ENCODE data around the gene CPLX1.

Gene CPLX1

GRCh38 chr4:867526-868250 is 41.8 kb upstream of the CPLX1 start:
- TF ChIP-seq CEBPB (IDR thresholded peaks at IDR 0.05) (no peak), YY1 (IDR thresholded peaks at IDR 0.05; ENCODE audit: low read depth) (no peak), REST (IDR thresholded peaks at IDR 0.05; ENCODE audit: low read depth) (no peak), TEAD4 (IDR thresholded peaks at IDR 0.05) (no peak), USF1 (IDR thresholded peaks at IDR 0.05) (no peak), CREB1 (IDR thresholded peaks at IDR 0.05; ENCODE audit: low read depth) (no peak), TCF12 (IDR thresholded peaks at IDR 0.05; ENCODE audit: low read depth) (no peak), ZBTB7A (IDR thresholded peaks at IDR 0.05; ENCODE audit: low read depth) (no peak), NFIC (IDR thresholded peaks at IDR 0.05) (no peak), EGR1 (IDR thresholded peaks at IDR 0.05) (no peak), MAX (IDR thresholded peaks at IDR 0.05) (no peak), RAD21 (IDR thresholded peaks at IDR 0.05; ENCODE audit: low read depth) (no peak), TAF1 (IDR thresholded peaks at IDR 0.05; ENCODE audit: low read depth) (no peak), EP300 (IDR thresholded peaks at IDR 0.05; ENCODE audit: borderline replicate concordance) (no peak)

- TF ChIP-seq TAF1 (IDR thresholded peaks at IDR 0.05; ENCODE audit: low read depth) (no peak), REST (IDR thresholded peaks at IDR 0.05; ENCODE audit: low read depth) (no peak), MAX (IDR thresholded peaks at IDR 0.05) (no peak), YY1 (IDR thresholded peaks at IDR 0.05; ENCODE audit: low read depth) (no peak), EP300 (IDR thresholded peaks at IDR 0.05; ENCODE audit: borderline replicate concordance) (no peak), NFIC (IDR thresholded peaks at IDR 0.05) (no peak), EGR1 (IDR thresholded peaks at IDR 0.05) (no peak), CEBPB (IDR thresholded peaks at IDR 0.05) (no peak), RAD21 (IDR thresholded peaks at IDR 0.05; ENCODE audit: low read depth) (no peak), CREB1 (IDR thresholded peaks at IDR 0.05; ENCODE audit: low read depth) (no peak), TCF12 (IDR thresholded peaks at IDR 0.05; ENCODE audit: low read depth) (no peak), USF1 (IDR thresholded peaks at IDR 0.05) (no peak), FOXM1 (IDR thresholded peaks at IDR 0.05; ENCODE audit: borderline replicate concordance, low read depth) (no peak), TEAD4 (IDR thresholded peaks at IDR 0.05) (no peak), ZBTB7A (IDR thresholded peaks at IDR 0.05; ENCODE audit: low read depth) (no peak)
Observed at GRCh38 chr4:866761-867390, 40.9 kb upstream of the CPLX1 start.

- no peak for TF ChIP-seq REST (IDR thresholded peaks at IDR 0.05; ENCODE audit: low read depth)
- no peak for TF ChIP-seq TAF1 (IDR thresholded peaks at IDR 0.05; ENCODE audit: low read depth)
- no peak for TF ChIP-seq USF1 (IDR thresholded peaks at IDR 0.05)
- no peak for TF ChIP-seq RAD21 (IDR thresholded peaks at IDR 0.05; ENCODE audit: low read depth)
- no peak for TF ChIP-seq EGR1 (IDR thresholded peaks at IDR 0.05)
- no peak for TF ChIP-seq YY1 (IDR thresholded peaks at IDR 0.05; ENCODE audit: low read depth)
- TF ChIP-seq TEAD4 (IDR thresholded peaks at IDR 0.05): no peak
- no peak for TF ChIP-seq NFIC (IDR thresholded peaks at IDR 0.05)
- no peak for TF ChIP-seq MAX (IDR thresholded peaks at IDR 0.05)
- TF ChIP-seq CREB1 (IDR thresholded peaks at IDR 0.05; ENCODE audit: low read depth): no peak
- TF ChIP-seq TCF12 (IDR thresholded peaks at IDR 0.05; ENCODE audit: low read depth): no peak
- TF ChIP-seq CEBPB (IDR thresholded peaks at IDR 0.05): no peak
Observed at GRCh38 chr4:866068-866760, 40.3 kb upstream of the CPLX1 start.

Measured in Ishikawa (cell line).